HEK293 (cell line): ENCODE data around the gene CAMK2D.
A peak's percentile ranks its signal among the peaks of the same experiment; 100 is the strongest.

ENCODE experiments used
- EGR2 ChIP-seq: fragments of 450-650 bp; formaldehyde crosslinking; IDR thresholded peaks from 2 replicates; pipeline ENCODE4 v1.5.1; 2016; ENCODE audit warnings: low read depth, missing biosample characterization, missing genetic modification characterization
- GLI4 ChIP-seq: fragments of 450-650 bp; formaldehyde crosslinking; IDR thresholded peaks from 2 replicates; pipeline ENCODE4 v1.5.1; 2016; ENCODE audit warnings: missing biosample characterization, missing genetic modification characterization
- HOXD13 ChIP-seq: sonication (generic); formaldehyde crosslinking; IDR thresholded peaks from 2 replicates; pipeline ENCODE4 v1.8.0; 2022; ENCODE audit warnings: missing genetic modification reagents, borderline replicate concordance
- IKZF3 ChIP-seq: fragments of 450-650 bp; IDR thresholded peaks from 2 replicates; pipeline ENCODE4 v1.5.0; 2018; ENCODE audit warnings: missing biosample characterization, mild to moderate bottlenecking, missing genetic modification characterization, moderate library complexity
- KLF7 ChIP-seq: fragments of 450-650 bp; formaldehyde crosslinking; IDR thresholded peaks from 2 replicates; pipeline ENCODE4 v1.5.1; 2016; ENCODE audit warnings: missing biosample characterization, missing genetic modification characterization, borderline replicate concordance
- OVOL3 ChIP-seq: fragments of 450-650 bp; formaldehyde crosslinking; IDR thresholded peaks from 2 replicates; pipeline ENCODE4 v1.5.1; 2016; ENCODE audit warnings: missing biosample characterization, missing genetic modification characterization
- SETDB1 ChIP-seq: IDR thresholded peaks from one replicate; pipeline ENCODE4 v1.6.1; 2017; ENCODE audit warnings: mild to moderate bottlenecking, low read length, moderate library complexity, mixed read lengths; ENCODE audit not compliant: insufficient read length
- YY2 ChIP-seq: fragments of 450-650 bp; formaldehyde crosslinking; IDR thresholded peaks from 2 replicates; pipeline ENCODE4 v1.5.1; 2016; ENCODE audit warnings: missing biosample characterization, missing genetic modification characterization
- ZBTB1 ChIP-seq: fragments of 450-650 bp; formaldehyde crosslinking; IDR thresholded peaks from 2 replicates; pipeline ENCODE4 v1.5.1; 2016; ENCODE audit warnings: missing biosample characterization, missing genetic modification characterization
- ZBTB20 ChIP-seq: fragments of 450-650 bp; formaldehyde crosslinking; IDR thresholded peaks from 2 replicates; pipeline ENCODE4 v1.5.1; 2016; ENCODE audit warnings: missing biosample characterization, missing genetic modification characterization
- ZBTB48 ChIP-seq: fragments of 450-650 bp; formaldehyde crosslinking; IDR thresholded peaks from 2 replicates; pipeline ENCODE4 v1.5.1; 2016; ENCODE audit warnings: missing biosample characterization, missing genetic modification characterization
- ZBTB8A ChIP-seq: fragments of 450-650 bp; formaldehyde crosslinking; IDR thresholded peaks from 2 replicates; pipeline ENCODE4 v1.5.1; 2016; ENCODE audit warnings: missing biosample characterization, missing genetic modification characterization
- ZNF174 ChIP-seq: fragments of 450-650 bp; formaldehyde crosslinking; IDR thresholded peaks from 2 replicates; pipeline ENCODE4 v1.5.0; 2017; ENCODE audit warnings: missing biosample characterization, mild to moderate bottlenecking, missing genetic modification characterization
- ZNF184 ChIP-seq: fragments of 450-650 bp; IDR thresholded peaks from 2 replicates; pipeline ENCODE4 v1.5.1; 2018; ENCODE audit warnings: missing biosample characterization, mild to moderate bottlenecking, missing genetic modification characterization
- ZNF221 ChIP-seq: fragments of 450-650 bp; formaldehyde crosslinking; IDR thresholded peaks from 2 replicates; pipeline ENCODE4 v1.5.1; 2017; ENCODE audit warnings: missing biosample characterization, missing genetic modification characterization, borderline replicate concordance
- ZNF223 ChIP-seq: fragments of 450-650 bp; formaldehyde crosslinking; IDR thresholded peaks from 2 replicates; pipeline ENCODE4 v1.5.1; 2016; ENCODE audit warnings: missing biosample characterization, missing genetic modification characterization
- ZNF239 ChIP-seq: fragments of 450-650 bp; formaldehyde crosslinking; IDR thresholded peaks from 2 replicates; pipeline ENCODE4 v1.5.1; 2016; ENCODE audit warnings: missing biosample characterization, missing genetic modification characterization
- ZNF335 ChIP-seq: fragments of 450-650 bp; formaldehyde crosslinking; conservative IDR thresholded peaks from 2 replicates; pipeline ENCODE4 v1.5.1; 2016; ENCODE audit warnings: missing biosample characterization, missing genetic modification characterization
- ZNF341 ChIP-seq: fragments of 450-650 bp; formaldehyde crosslinking; IDR thresholded peaks from 2 replicates; pipeline ENCODE4; 2016; ENCODE audit warnings: low read depth, missing biosample characterization, missing genetic modification characterization
- ZNF350 ChIP-seq: fragments of 450-650 bp; formaldehyde crosslinking; IDR thresholded peaks from 2 replicates; pipeline ENCODE4 v1.5.0; 2017; ENCODE audit warnings: missing biosample characterization, mild to moderate bottlenecking, missing genetic modification characterization
- ZNF529 ChIP-seq: fragments of 450-650 bp; formaldehyde crosslinking; IDR thresholded peaks from 2 replicates; pipeline ENCODE4 v1.5.1; 2017; ENCODE audit warnings: missing genetic modification characterization, missing biosample characterization; ENCODE audit not compliant: insufficient replicate concordance
- ZNF544 ChIP-seq: fragments of 450-650 bp; formaldehyde crosslinking; IDR thresholded peaks from 2 replicates; pipeline ENCODE4 v1.5.0; 2017; ENCODE audit warnings: missing biosample characterization, missing genetic modification characterization
- ZNF560 ChIP-seq: fragments of 450-650 bp; formaldehyde crosslinking; IDR thresholded peaks from 2 replicates; pipeline ENCODE4 v1.5.1; 2017; ENCODE audit warnings: missing biosample characterization, missing genetic modification characterization, borderline replicate concordance
- ZNF571 ChIP-seq: fragments of 450-650 bp; formaldehyde crosslinking; IDR thresholded peaks from 2 replicates; pipeline ENCODE4 v1.5.0; 2017; ENCODE audit warnings: missing biosample characterization, missing genetic modification characterization
- ZNF580 ChIP-seq: fragments of 450-650 bp; formaldehyde crosslinking; IDR thresholded peaks from 2 replicates; pipeline ENCODE4 v1.5.1; 2016; ENCODE audit warnings: missing biosample characterization, missing genetic modification characterization
- ZNF585B ChIP-seq: fragments of 450-650 bp; formaldehyde crosslinking; IDR thresholded peaks from 2 replicates; pipeline ENCODE4 v1.5.1; 2016; ENCODE audit warnings: missing biosample characterization, missing genetic modification characterization
- ZNF596 ChIP-seq: fragments of 450-650 bp; IDR thresholded peaks from 2 replicates; pipeline ENCODE4 v1.5.0; 2018; ENCODE audit warnings: missing biosample characterization, mild to moderate bottlenecking, missing genetic modification characterization, moderate library complexity
- ZNF76 ChIP-seq: fragments of 450-650 bp; formaldehyde crosslinking; IDR thresholded peaks from 2 replicates; pipeline ENCODE4; 2016; ENCODE audit warnings: low read depth, missing biosample characterization, missing genetic modification characterization, borderline replicate concordance
- ZNF776 ChIP-seq: fragments of 450-650 bp; formaldehyde crosslinking; IDR thresholded peaks from 2 replicates; pipeline ENCODE4 v1.5.0; 2017; ENCODE audit warnings: missing biosample characterization, missing genetic modification characterization, borderline replicate concordance
- ZNF777 ChIP-seq: fragments of 450-650 bp; formaldehyde crosslinking; IDR thresholded peaks from 2 replicates; pipeline ENCODE4 v1.5.1; 2017; ENCODE audit warnings: missing biosample characterization, missing genetic modification characterization, borderline replicate concordance
- ZNF837 ChIP-seq: fragments of 450-650 bp; formaldehyde crosslinking; IDR thresholded peaks from 2 replicates; pipeline ENCODE4 v1.5.1; 2016; ENCODE audit warnings: missing biosample characterization, missing genetic modification characterization
- ZSCAN30 ChIP-seq: fragments of 450-650 bp; IDR thresholded peaks from 2 replicates; pipeline ENCODE4 v1.5.1; 2018; ENCODE audit warnings: missing biosample characterization, mild to moderate bottlenecking, missing genetic modification characterization, moderate library complexity
- TF ChIP-seq, protein P1 (sequence below): fragments of 450-650 bp; formaldehyde crosslinking; IDR thresholded peaks from 2 replicates; pipeline ENCODE4 v1.5.1; 2016; ENCODE audit warnings: missing biosample characterization, missing genetic modification characterization, low read depth
- TF ChIP-seq, protein P2 (sequence below): fragments of 450-650 bp; formaldehyde crosslinking; IDR thresholded peaks from 2 replicates; pipeline ENCODE4 v1.5.1; 2016; ENCODE audit warnings: missing biosample characterization, missing genetic modification characterization
- TF ChIP-seq, protein P3 (sequence below): fragments of 450-650 bp; formaldehyde crosslinking; IDR thresholded peaks from 2 replicates; pipeline ENCODE4 v1.5.1; 2017; ENCODE audit warnings: missing biosample characterization, missing genetic modification characterization

CAMK2D gene

GRCh38 chr4:113695328-113696169 is 66.0 kb downstream of the CAMK2D start (continued):
- TF ChIP-seq, protein P1, sequence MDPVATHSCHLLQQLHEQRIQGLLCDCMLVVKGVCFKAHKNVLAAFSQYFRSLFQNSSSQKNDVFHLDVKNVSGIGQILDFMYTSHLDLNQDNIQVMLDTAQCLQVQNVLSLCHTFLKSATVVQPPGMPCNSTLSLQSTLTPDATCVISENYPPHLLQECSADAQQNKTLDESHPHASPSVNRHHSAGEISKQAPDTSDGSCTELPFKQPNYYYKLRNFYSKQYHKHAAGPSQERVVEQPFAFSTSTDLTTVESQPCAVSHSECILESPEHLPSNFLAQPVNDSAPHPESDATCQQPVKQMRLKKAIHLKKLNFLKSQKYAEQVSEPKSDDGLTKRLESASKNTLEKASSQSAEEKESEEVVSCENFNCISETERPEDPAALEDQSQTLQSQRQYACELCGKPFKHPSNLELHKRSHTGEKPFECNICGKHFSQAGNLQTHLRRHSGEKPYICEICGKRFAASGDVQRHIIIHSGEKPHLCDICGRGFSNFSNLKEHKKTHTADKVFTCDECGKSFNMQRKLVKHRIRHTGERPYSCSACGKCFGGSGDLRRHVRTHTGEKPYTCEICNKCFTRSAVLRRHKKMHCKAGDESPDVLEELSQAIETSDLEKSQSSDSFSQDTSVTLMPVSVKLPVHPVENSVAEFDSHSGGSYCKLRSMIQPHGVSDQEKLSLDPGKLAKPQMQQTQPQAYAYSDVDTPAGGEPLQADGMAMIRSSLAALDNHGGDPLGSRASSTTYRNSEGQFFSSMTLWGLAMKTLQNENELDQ (tag by site-specific recombination), result no peak
- TF ChIP-seq ZNF223 (tag by site-specific recombination) (no peak), ZNF341 (no peak), ZNF174 (tag by site-specific recombination) (no peak), GLI4 (no peak), HOXD13 (CRISPR knock-in tag) (no peak), ZNF571 (tag by site-specific recombination) (no peak), ZNF76 (no peak), ZNF560 (tag by site-specific recombination) (no peak), SETDB1 (no peak), YY2 (no peak), ZBTB8A (tag by site-specific recombination) (0 out of 2 replicates have a peak, but pooled peaks have one; percentile 23), ZNF529 (tag by site-specific recombination) (no peak), ZNF837 (no peak), ZNF239 (tag by site-specific recombination) (no peak), ZNF221 (tag by site-specific recombination) (no peak), ZBTB20 (tag by site-specific recombination) (no peak), ZNF777 (no peak), ZNF776 (tag by site-specific recombination) (no peak), OVOL3 (tag by site-specific recombination) (peak; percentile 60; the same call in 1 of the 2 replicates), ZSCAN30 (tag by site-specific recombination) (peak; percentile 15; the same call in 1 of the 2 replicates), IKZF3 (no peak), EGR2 (tag by site-specific recombination) (0 out of 2 replicates have a peak, but pooled peaks have one; percentile 6), ZNF596 (tag by site-specific recombination) (peak; percentile 46; the same call in 1 of the 2 replicates), ZBTB48 (no peak; the same call in 1 of the 2 replicates), ZBTB1 (tag by site-specific recombination) (no peak), ZNF350 (tag by site-specific recombination) (no peak), KLF7 (tag by site-specific recombination) (peak; percentile 66; the same call in 1 of the 2 replicates), ZNF580 (tag by site-specific recombination) (0 out of 2 replicates have a peak, but pooled peaks have one; percentile 65), ZNF544 (tag by site-specific recombination) (no peak), ZNF184 (tag by site-specific recombination) (no peak), ZNF585B (tag by site-specific recombination) (no peak), ZNF335 (no peak)
- TF ChIP-seq, protein P2, sequence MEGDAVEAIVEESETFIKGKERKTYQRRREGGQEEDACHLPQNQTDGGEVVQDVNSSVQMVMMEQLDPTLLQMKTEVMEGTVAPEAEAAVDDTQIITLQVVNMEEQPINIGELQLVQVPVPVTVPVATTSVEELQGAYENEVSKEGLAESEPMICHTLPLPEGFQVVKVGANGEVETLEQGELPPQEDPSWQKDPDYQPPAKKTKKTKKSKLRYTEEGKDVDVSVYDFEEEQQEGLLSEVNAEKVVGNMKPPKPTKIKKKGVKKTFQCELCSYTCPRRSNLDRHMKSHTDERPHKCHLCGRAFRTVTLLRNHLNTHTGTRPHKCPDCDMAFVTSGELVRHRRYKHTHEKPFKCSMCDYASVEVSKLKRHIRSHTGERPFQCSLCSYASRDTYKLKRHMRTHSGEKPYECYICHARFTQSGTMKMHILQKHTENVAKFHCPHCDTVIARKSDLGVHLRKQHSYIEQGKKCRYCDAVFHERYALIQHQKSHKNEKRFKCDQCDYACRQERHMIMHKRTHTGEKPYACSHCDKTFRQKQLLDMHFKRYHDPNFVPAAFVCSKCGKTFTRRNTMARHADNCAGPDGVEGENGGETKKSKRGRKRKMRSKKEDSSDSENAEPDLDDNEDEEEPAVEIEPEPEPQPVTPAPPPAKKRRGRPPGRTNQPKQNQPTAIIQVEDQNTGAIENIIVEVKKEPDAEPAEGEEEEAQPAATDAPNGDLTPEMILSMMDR (tag by site-specific recombination), result no peak
- TF ChIP-seq, protein P3, sequence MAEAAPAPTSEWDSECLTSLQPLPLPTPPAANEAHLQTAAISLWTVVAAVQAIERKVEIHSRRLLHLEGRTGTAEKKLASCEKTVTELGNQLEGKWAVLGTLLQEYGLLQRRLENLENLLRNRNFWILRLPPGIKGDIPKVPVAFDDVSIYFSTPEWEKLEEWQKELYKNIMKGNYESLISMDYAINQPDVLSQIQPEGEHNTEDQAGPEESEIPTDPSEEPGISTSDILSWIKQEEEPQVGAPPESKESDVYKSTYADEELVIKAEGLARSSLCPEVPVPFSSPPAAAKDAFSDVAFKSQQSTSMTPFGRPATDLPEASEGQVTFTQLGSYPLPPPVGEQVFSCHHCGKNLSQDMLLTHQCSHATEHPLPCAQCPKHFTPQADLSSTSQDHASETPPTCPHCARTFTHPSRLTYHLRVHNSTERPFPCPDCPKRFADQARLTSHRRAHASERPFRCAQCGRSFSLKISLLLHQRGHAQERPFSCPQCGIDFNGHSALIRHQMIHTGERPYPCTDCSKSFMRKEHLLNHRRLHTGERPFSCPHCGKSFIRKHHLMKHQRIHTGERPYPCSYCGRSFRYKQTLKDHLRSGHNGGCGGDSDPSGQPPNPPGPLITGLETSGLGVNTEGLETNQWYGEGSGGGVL (tag by site-specific recombination), result no peak
